IPS DF 19.7 (cell line): Measurements from ENCODE around the gene PGAP6.

Experiments used
- DNase-seq: peaks from one replicate; pipeline ENCODE4 v3.0.0-alpha.2; 2013; ENCODE audit warnings: low read depth, low spot score

PGAP6 gene

DNA sequence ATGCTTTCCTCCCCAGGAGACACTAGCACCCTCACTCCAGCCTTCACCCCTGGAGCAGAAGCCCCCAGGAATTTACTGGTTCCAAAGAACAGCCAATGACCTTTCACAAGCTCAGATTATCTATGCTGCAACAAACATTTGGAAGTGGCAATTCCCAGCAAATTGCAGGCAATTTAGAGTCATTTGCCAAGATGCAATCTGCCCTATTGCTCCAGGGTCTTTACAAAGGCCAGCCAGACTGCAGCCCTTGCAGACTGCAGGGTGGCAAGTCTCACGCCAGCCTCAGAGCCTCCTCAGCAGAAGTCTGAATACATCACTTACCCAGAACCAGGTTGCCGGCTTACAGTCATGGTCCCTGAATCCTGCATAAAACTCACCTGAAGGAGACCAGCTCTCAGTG is 51.0 kb downstream of the PGAP6 start:
- no peak for DNase-seq

DNA sequence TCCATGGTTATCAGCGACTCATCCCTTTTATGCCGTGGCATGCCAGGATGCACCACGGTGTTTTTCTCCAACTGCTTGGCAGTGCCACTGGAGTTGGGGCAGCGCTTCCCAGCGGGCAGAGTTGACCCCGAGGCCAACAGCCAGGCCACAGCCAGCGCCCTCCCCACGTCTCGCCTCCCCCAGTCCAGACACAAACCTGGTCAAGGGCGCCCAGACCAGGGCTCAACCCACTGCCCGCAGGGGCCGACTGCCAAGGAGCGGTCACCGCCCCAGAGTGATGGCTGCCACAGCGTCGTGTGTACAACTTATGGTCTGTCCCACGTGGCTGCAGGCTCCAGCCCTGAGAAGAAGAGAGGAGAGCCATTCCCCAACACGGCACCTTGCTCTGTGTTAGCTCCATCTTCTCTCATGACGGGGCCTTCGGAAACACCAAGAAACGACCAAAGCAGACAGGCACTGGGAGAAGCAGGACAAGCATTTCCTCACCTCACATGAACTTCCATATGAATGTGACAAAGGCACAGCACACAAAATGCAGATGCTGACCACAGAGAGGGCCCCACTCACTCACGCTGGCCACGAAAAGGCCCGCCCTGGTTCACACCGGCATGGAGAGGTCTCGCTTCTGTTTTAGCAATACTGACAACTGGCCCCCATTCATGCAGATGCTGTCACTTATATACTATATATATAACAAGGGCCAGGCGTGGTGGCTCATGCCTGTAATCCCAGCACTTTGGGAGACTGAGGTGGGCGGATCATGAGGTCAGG is 56.2 kb downstream of the PGAP6 start:
- no peak for DNase-seq

DNA sequence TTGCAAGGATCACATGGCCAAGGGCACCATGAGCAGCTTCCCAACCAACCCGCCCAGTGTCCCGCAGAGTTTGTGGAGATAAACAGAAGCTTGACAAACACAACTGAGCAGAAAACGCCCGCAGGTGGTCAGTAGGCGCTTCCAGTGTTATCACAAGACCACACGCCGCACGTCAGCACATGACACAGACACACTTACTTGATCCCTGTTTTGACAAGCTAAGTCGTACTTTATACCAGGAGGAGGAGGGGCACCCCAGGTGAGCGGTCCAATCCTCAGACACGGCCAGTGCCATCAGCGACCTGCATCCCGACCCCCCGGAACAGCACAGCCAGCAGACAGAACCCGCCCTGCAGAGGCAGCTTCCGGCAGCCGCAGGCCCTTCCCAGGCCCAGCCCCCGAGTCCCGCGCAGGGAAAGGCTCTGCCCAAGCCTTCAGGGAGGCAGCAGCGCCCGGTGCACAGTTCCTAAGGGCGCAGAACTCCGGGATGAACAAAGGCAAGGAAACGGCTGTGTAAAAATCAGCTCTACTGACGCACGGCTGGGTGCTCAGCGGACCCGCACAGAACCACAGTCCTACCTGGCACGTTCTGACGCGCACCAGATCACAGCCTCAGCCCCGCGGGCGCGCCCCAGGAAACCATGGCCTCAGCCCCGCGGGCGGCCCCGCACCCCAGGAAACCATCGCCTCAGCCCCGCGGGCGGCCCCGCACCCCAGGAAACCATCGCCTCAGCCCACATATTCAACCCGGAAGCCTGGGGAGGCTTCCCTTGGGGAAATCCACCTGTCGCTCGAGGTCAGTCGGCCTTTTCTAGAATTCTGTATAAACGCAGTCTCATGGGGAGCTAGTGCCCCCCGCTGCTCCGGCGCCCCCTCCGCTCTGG is 57.1 kb downstream of the PGAP6 start:
- no peak for DNase-seq

DNA sequence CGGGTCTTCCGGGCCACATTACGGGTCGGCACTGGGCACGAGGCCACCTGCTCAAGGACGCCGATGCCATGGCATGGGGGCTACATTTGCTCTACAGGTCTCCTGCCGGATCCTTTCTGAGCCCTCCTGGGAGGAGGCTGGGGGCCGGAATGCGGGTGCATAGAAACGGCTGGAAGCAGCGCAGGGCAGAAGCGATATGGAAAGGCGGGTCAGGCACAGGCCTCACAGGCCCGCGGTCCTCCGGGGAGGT is 57.7 kb downstream of the PGAP6 start:
- DNase-seq, result no peak

DNA sequence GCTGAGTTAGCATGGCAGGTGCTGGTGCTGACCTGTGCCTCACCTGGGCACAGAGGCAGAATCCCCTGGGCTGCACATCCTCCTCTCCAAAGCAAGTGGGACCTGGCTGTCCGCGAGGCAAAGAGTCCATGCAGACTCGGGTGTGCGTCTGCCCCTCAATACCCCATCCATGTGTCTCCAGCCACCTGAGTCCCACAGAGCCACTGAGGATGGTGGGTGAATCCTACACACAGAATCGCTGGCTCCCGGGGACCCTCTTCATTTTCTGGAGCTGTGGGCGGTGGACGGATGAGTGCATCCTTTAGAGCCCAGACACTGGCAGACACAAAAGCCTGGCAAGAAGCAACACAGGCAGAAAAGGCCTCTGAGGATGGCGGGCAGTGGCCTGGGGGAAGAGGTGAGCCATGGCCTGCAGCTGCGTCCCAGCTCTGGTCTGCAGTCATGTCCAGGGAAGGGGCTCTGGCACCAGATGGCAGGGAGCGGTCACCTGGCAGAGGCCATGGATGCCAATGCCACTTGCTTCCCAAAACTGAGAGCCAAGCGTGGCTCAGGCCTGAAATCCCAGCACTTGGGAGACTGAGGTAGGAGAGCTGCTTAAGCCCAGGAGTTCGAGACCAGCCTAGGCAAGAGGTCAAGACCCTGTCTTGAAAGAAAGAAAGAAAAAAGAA is 59.2 kb downstream of the PGAP6 start:
- DNase-seq, result no peak

DNA sequence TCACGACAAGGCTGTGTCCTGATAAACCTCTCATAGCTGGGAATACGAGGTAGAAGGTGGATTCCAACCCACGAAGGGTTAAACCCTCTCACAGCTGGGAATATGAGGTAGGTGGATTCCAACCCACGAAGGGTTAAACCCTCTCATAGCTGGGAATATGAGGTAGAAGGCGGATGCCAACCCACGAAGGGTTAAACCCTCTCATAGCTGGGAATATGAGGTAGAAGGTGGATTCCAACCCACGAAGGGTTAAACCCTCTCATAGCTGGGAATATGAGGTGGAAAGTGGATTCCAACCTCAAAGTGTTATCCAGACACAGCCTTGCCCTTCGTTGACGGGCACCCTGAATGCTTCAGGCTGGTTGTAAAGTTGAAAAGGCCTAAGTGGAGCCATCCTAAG is 60.2 kb downstream of the PGAP6 start:
- DNase-seq, result no peak
